Stimulated activated CD8-positive, alpha-beta memory T cell treated with anti-CD3 and anti-CD28 coated beads, Interleukin-7, amount 100 ng/mL, for 24 hours (primary cell): ENCODE results near the gene RWDD3.

Experiments used
- DNase-seq: peaks from one replicate; pipeline ENCODE4 v3.0.0-alpha.2; 2020; ENCODE audit warnings: low read depth

Gene RWDD3

GRCh38 chr1:95233737-95234500, at the start of gene RWDD3:
TSS of gene RWDD3 (plus strand) at chr1:95234210. CDS start at chr1:95234231, 21 bp downstream.
- DNase-seq, result peak; percentile 87

- DNase-seq, result no peak
These were observed 47.9 kb upstream of the RWDD3 start for GRCh38 chr1:95186149-95186548.

GRCh38 chr1:95193591-95193990, 40.4 kb upstream of the RWDD3 start:
- no peak for DNase-seq

GRCh38 chr1:95195046-95195445, 39.0 kb upstream of the RWDD3 start:
- no peak for DNase-seq

- no peak for DNase-seq
These were observed 38.0 kb upstream of the RWDD3 start for GRCh38 chr1:95196017-95196416.

- DNase-seq, result no peak
These were observed 36.3 kb upstream of the RWDD3 start for GRCh38 chr1:95197616-95198252.

GRCh38 chr1:95201905-95202304, 32.1 kb upstream of the RWDD3 start:
- no peak for DNase-seq

GRCh38 chr1:95203908-95204437, 30.0 kb upstream of the RWDD3 start:
- no peak for DNase-seq

GRCh38 chr1:95206514-95206913, 27.5 kb upstream of the RWDD3 start:
- DNase-seq, result no peak

GRCh38 chr1:95207223-95207935, 26.6 kb upstream of the RWDD3 start:
- no peak for DNase-seq

GRCh38 chr1:95208876-95209275, 25.1 kb upstream of the RWDD3 start:
- no peak for DNase-seq

- DNase-seq, result no peak
These were observed 24.7 kb upstream of the RWDD3 start for GRCh38 chr1:95209291-95209690.

GRCh38 chr1:95216292-95216990, 17.6 kb upstream of the RWDD3 start:
- DNase-seq, result no peak

GRCh38 chr1:95217371-95217770, 16.6 kb upstream of the RWDD3 start:
- no peak for DNase-seq

GRCh38 chr1:95219407-95219806, 14.6 kb upstream of the RWDD3 start:
- no peak for DNase-seq

GRCh38 chr1:95221306-95221705, 12.7 kb upstream of the RWDD3 start:
- no peak for DNase-seq

- DNase-seq, result no peak
These were observed 11.4 kb upstream of the RWDD3 start for GRCh38 chr1:95222629-95223028.

GRCh38 chr1:95223110-95223509, 10.9 kb upstream of the RWDD3 start:
- DNase-seq, result no peak

- no peak for DNase-seq
These were observed 7.0 kb upstream of the RWDD3 start for GRCh38 chr1:95226781-95227660.

GRCh38 chr1:95229037-95229436, 5.0 kb upstream of the RWDD3 start:
- no peak for DNase-seq

GRCh38 chr1:95229706-95230105, 4.3 kb upstream of the RWDD3 start:
- no peak for DNase-seq
